ENCODE data around the gene B3GLCT. TPM values are rescaled to one million over a fixed set of nuclear protein-coding genes. Genes with fewer than 3 reads are reported as not detected.

Gene B3GLCT
- total RNA-seq, 4 donors from 2014 or later, result 2.3 to 9.2 (median 7.1) TPM

DNA sequence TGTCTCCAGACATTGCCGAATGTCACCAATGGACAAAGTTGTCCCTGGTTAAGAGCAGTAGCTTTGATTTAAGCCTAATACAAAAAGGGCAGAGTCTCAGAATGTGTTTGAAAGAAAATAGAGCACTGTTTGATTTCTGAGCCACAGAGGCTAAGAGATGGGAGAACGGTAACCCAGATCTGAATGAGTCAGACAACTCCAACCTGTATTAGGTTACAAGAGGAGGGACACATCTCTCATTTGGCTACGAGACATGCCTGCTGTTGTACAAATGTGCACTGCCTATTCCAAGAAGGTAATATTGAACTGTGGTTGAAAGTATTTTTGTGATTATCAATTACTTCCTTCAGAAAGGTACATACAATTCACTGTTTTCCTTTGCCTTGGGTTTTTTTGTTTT, 33.2 kb upstream of the B3GLCT start:
- H3K9me3 ChIP-seq, result no peaks in the 10 kb centered on the region
- DNase-seq, result no peak
- TF ChIP-seq, protein P1, sequence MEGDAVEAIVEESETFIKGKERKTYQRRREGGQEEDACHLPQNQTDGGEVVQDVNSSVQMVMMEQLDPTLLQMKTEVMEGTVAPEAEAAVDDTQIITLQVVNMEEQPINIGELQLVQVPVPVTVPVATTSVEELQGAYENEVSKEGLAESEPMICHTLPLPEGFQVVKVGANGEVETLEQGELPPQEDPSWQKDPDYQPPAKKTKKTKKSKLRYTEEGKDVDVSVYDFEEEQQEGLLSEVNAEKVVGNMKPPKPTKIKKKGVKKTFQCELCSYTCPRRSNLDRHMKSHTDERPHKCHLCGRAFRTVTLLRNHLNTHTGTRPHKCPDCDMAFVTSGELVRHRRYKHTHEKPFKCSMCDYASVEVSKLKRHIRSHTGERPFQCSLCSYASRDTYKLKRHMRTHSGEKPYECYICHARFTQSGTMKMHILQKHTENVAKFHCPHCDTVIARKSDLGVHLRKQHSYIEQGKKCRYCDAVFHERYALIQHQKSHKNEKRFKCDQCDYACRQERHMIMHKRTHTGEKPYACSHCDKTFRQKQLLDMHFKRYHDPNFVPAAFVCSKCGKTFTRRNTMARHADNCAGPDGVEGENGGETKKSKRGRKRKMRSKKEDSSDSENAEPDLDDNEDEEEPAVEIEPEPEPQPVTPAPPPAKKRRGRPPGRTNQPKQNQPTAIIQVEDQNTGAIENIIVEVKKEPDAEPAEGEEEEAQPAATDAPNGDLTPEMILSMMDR (IDR thresholded peaks at IDR 0.05), result no peak
- no peak for TF ChIP-seq POLR2A (IDR thresholded peaks at IDR 0.05)
- H3K4me3 ChIP-seq, result no peak overlapping the region
- H3K27me3 ChIP-seq, result no peaks in the 10 kb centered on the region
- no peaks in the 10 kb centered on the region for H3K36me3 ChIP-seq
- no peak overlapping the region for H3K27ac ChIP-seq
- H3K4me1 ChIP-seq, result peaks cover 0 to 7% (median 0%) of the 10 kb centered on the region in 3 donors
- WGBS, 2 donors, result 72 to 96% methylated on average over 2 to 3 of the region's 3 CpGs
- intact Hi-C loops (cut with DNase I), result no loop called here

DNA sequence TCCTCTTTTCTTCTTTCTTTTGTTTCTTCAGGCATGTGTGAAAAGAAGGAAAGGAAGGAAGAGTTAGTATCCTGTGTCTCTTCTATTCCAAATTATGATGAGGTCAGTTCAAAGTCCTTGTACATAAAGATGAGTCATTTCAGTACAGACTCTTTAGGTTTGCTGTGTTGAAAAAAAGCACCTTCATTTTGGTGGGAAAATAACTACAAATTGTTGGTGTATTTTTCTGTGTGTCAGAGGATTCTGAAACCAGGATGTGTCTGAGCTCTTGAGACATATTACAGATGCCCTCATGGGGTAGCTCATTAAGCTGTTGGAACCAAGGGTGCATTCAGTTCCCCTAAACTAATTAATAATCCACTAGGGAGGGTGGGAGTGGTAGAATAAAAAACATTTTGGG, 32.3 kb upstream of the B3GLCT start:
- Histone ChIP-seq H3K27me3 (no peaks in the 10 kb centered on the region), H3K4me1 (peaks cover 0 to 16% (median 0%) of the 10 kb centered on the region in 3 donors), H3K9me3 (no peaks in the 10 kb centered on the region), H3K4me3 (no peak overlapping the region), H3K27ac (no peak overlapping the region), H3K36me3 (no peaks in the 10 kb centered on the region)
- TF ChIP-seq POLR2A (IDR thresholded peaks at IDR 0.05), result no peak
- intact Hi-C loops (cut with DNase I), result no loop called here
- no peak for DNase-seq

DNA sequence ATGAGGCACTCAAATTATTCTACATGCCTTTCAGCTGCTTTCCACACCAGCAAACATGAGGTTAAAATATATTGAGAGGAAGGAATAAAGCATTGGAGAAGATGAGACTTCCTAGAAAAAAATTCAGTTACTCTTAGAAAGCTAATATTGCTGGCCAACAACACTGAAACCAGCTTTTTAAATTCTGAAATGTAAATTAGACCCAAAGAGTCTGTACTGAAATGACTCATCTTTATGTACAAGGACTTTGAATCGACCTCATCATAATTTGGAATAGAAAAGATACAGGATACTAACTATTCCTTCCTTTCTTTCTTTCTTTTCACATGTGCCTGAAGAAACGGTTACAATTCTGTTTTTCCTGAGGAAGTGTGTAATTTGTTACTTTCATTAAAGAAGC, 31.6 kb upstream of the B3GLCT start:
- Histone ChIP-seq H3K27me3 (no peaks in the 10 kb centered on the region), H3K4me1 (peaks cover 0 to 17% (median 0%) of the 10 kb centered on the region in 3 donors), H3K27ac (no peak overlapping the region), H3K9me3 (no peaks in the 10 kb centered on the region), H3K36me3 (no peaks in the 10 kb centered on the region), H3K4me3 (no peak overlapping the region)
- intact Hi-C loops (cut with DNase I), result no loop called here
- TF ChIP-seq POLR2A (IDR thresholded peaks at IDR 0.05), result no peak
- TF ChIP-seq, protein P1 (IDR thresholded peaks at IDR 0.05), result no peak
- no peak for DNase-seq
- 16 to 24% methylated on average over 2 of the region's 2 CpGs for WGBS, 2 donors

DNA sequence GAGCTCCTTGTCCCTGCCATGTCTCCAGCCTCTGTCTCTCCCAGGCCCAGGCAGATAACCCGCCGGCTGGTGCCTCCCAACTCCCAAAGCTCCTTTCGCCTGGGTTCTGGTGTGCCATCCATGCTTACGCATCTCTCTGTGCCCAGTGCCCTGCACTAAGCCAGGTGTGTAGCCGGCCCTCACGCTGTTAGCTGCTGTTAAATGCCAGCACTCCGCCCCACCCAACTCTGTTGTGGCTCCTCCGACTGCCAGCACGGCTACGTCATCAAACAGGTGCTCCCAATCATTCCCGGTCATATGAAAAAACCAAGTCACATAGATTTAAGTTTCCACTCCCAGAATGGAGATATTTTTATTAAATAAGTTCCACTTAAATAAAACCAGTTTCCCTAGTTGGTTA, 31.0 kb upstream of the B3GLCT start:
- intact Hi-C loops (cut with DNase I), result no loop called here
- Histone ChIP-seq H3K4me1 (peaks cover 0 to 19% (median 0%) of the 10 kb centered on the region in 3 donors), H3K27ac (no peak overlapping the region), H3K27me3 (no peaks in the 10 kb centered on the region), H3K4me3 (no peak overlapping the region), H3K9me3 (no peaks in the 10 kb centered on the region), H3K36me3 (no peaks in the 10 kb centered on the region)
- WGBS, 2 donors, result 83% methylated on average over 8 to 11 of the region's 11 CpGs
- DNase-seq, result no peak
- no peak for TF ChIP-seq POLR2A (IDR thresholded peaks at IDR 0.05)
- TF ChIP-seq, protein P1 (IDR thresholded peaks at IDR 0.05), result no peak

DNA sequence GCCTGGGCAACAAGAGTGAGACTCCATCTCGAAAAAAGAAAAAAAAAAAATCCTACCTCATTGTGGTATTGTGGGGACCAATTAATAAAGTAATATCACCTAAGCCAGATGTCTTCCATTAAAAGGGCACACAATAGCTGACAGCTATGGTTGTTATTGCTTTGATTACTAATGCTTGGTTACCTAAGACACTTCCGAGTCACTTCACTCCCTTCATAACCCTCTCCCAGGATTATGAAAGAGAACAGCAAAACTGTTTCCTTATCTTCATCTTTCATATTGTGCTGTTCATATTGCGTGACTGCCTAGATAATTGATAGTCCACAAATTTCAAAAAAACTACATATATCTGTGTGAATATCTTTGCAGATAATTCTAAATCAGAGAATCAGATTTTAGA, 27.8 kb upstream of the B3GLCT start:
- WGBS, 2 donors, result 37 to 54% methylated on average over 3 of the region's 3 CpGs
- Histone ChIP-seq H3K9me3 (no peaks in the 10 kb centered on the region), H3K4me3 (no peak overlapping the region), H3K27ac (peak overlapping the region in 2 of 4 donors; percentile 6 to 25), H3K27me3 (no peaks in the 10 kb centered on the region), H3K4me1 (peaks cover 0 to 19% (median 0%) of the 10 kb centered on the region in 3 donors), H3K36me3 (no peaks in the 10 kb centered on the region)
- TF ChIP-seq, protein P1 (IDR thresholded peaks at IDR 0.05), result no peak
- no peak for DNase-seq
- intact Hi-C loops (cut with DNase I), result no loop called here

DNA sequence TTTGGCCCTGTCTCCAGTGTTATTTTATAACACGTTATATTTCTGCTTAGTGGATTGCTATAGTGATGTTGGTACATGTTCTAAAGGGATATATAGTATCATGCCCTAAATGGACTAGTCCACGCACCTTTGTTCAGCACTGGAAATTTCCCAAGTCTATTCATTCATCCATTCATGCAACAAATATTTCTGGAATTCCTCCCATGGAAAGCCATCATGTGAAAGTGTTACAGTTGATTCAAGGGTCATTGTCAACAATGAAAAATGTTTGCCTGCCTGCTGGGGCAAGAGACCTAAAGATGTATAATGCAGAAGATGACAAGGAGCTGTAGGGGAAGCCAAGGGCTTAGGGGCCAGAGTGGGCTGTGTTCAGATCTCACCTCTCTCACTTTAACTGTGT, 27.2 kb upstream of the B3GLCT start:
- TF ChIP-seq POLR2A (IDR thresholded peaks at IDR 0.05), result no peak
- TF ChIP-seq, protein P1 (IDR thresholded peaks at IDR 0.05), result no peak
- 13 to 50% methylated on average over 2 of the region's 2 CpGs for WGBS, 2 donors
- intact Hi-C loops (cut with DNase I), result no loop called here
- no peak for DNase-seq
- H3K4me3 ChIP-seq, result no peak overlapping the region
- H3K9me3 ChIP-seq, result no peaks in the 10 kb centered on the region
- no peaks in the 10 kb centered on the region for H3K27me3 ChIP-seq
- H3K27ac ChIP-seq, result peak overlapping the region in 1 of 4 donors; percentile 24
- no peaks in the 10 kb centered on the region for H3K36me3 ChIP-seq
- H3K4me1 ChIP-seq, result peaks cover 0 to 19% (median 0%) of the 10 kb centered on the region in 3 donors

Measured in esophagus squamous epithelium (tissue), 5 donors.